GM12878 (cell line): ENCODE measurements around the gene KISS1R. TPM values are rescaled to one million over a fixed set of nuclear protein-coding genes. Genes with fewer than 3 reads are reported as not detected.

Experiments used
- ATAC-seq: fragments of 200-7000 bp; cut with Tn5 transposase; 3 replicates; pipeline ENCODE4 v1.9.1; 2020; ENCODE audit warnings: mild to moderate bottlenecking, moderate library complexity
- BruUV-seq: library from RNA; stranded (reverse); fragments of 400-500 nt; replicated peaks from 2 replicates; lab custom pipeline; 2021; lab: Mats Ljungman, UMichigan
- CTCF ChIA-PET: fragments of 300-600 bp; sonication (Branson Sonifier 250); formaldehyde crosslinking; extraction: SDS; loops from one replicate; lab custom pipeline; 2021; ENCODE audit warnings: inconsistent platforms; lab: Yijun Ruan, JAX
- POLR2A ChIA-PET: fragments of 350-600 bp; formaldehyde crosslinking; extraction: SDS; loops from one replicate; lab custom pipeline; 2021; ENCODE audit warnings: inconsistent platforms; lab: Charles Lee
- RAD21 ChIA-PET: fragments of 300-600 bp; sonication (Branson Sonifier 250); formaldehyde crosslinking; loops from one replicate; lab custom pipeline; 2023; ENCODE audit warnings: antibody characterized with exemption; ENCODE audit not compliant: unreplicated experiment; lab: Charles Lee
- SMC1A ChIA-PET: fragments of 300-600 bp; sonication (Branson Sonifier 250); formaldehyde crosslinking; loops from one replicate; lab custom pipeline; 2023; ENCODE audit not compliant: unreplicated experiment, uncharacterized antibody; lab: Charles Lee
- DNase-seq: peaks from one replicate; pipeline ENCODE4 v3.0.0-alpha.2; 2011; ENCODE audit warnings: low read depth, low spot score
- FAIRE-seq: peaks from 3 replicates; lab custom pipeline; 2011; peaks lifted over from hg19 to GRCh38; lab: Jason Lieb, UNC
- H2AFZ ChIP-seq: 2 replicates; pipeline ENCODE4 v1.6.0; 2011; ENCODE audit warnings: low read depth, low read length, control low read depth; ENCODE audit not compliant: control insufficient read depth
- H3K27ac ChIP-seq: 2 replicates; pipeline ENCODE4 v1.5.1; 2011; ENCODE audit warnings: control low read depth; ENCODE audit not compliant: control insufficient read depth, insufficient read depth
- H3K27me3 ChIP-seq, 2 experiments: replicated peaks in 1 of 2; 2 replicates each; pipeline versions ENCODE4 v1.6.0 to v1.6.1; 2011; ENCODE audit warnings: low read length in 1 of 2; ENCODE audit not compliant: control insufficient read depth in 2 of 2, insufficient read depth in 2 of 2
- H3K36me3 ChIP-seq, 2 experiments: 2 replicates each; pipeline ENCODE4 v1.5.1; 2011; ENCODE audit warnings: low read length in 1 of 2; ENCODE audit not compliant: control insufficient read depth in 2 of 2, insufficient read depth in 2 of 2
- H3K4me1 ChIP-seq: 2 replicates; pipeline ENCODE4 v1.6.1; 2011; ENCODE audit warnings: mild to moderate bottlenecking, low read length, moderate library complexity, mixed read lengths; ENCODE audit not compliant: control insufficient read depth, insufficient read depth
- H3K4me2 ChIP-seq: 2 replicates; pipeline ENCODE4 v1.6.0; 2011; ENCODE audit warnings: control low read depth; ENCODE audit not compliant: control insufficient read depth, insufficient read depth
- H3K4me3 ChIP-seq: fragments of 200-600 bp; sonication (generic); 2 replicates; pipeline ENCODE4 v1.5.1; 2016
- H3K79me2 ChIP-seq: 2 replicates; pipeline ENCODE4 v1.6.0; 2011; ENCODE audit warnings: low read length; ENCODE audit not compliant: control insufficient read depth, insufficient read depth
- H3K9ac ChIP-seq: 2 replicates; pipeline ENCODE4 v1.8.0; 2011; ENCODE audit warnings: low read length, control low read depth, mixed read lengths; ENCODE audit not compliant: control insufficient read depth, insufficient read depth
- H3K9me3 ChIP-seq: replicated peaks from 3 replicates; pipeline ENCODE4 v1.5.1; 2011; ENCODE audit warnings: mild to moderate bottlenecking, low read length; ENCODE audit not compliant: control insufficient read depth, insufficient read depth
- H4K20me1 ChIP-seq: 2 replicates; pipeline ENCODE4 v1.6.0; 2011; ENCODE audit not compliant: control insufficient read depth, insufficient read depth
- BACH1 ChIP-seq: fragments of 450-650 bp; IDR thresholded peaks from 2 replicates; pipeline ENCODE4 v1.6.1; 2017; ENCODE audit warnings: mild to moderate bottlenecking, borderline replicate concordance
- JUND ChIP-seq: IDR thresholded peaks from 2 replicates; pipeline ENCODE4 v1.6.1; 2012; ENCODE audit warnings: low read depth, mild to moderate bottlenecking, low read length, improper control_type of control experiment, moderate library complexity
- KAT2A ChIP-seq: conservative IDR thresholded peaks from 2 replicates; pipeline ENCODE4 v1.6.1; 2011; ENCODE audit warnings: low read depth, low read length; ENCODE audit not compliant: control insufficient read depth
- MEF2A ChIP-seq: IDR thresholded peaks from 2 replicates; pipeline ENCODE4 v1.6.1; 2011; ENCODE audit warnings: low read depth, mild to moderate bottlenecking, low read length, moderate library complexity; ENCODE audit not compliant: insufficient read depth
- MEF2B ChIP-seq: fragments of 450-650 bp; IDR thresholded peaks from 2 replicates; pipeline ENCODE4 v1.6.1; 2018; ENCODE audit warnings: mild to moderate bottlenecking, moderate library complexity; ENCODE audit not compliant: partially characterized antibody, poor library complexity, severe bottlenecking
- PML ChIP-seq: IDR thresholded peaks from 2 replicates; pipeline ENCODE4 v1.6.1; 2012; ENCODE audit warnings: low read length, inconsistent platforms
- POLR2AphosphoS5 ChIP-seq: IDR thresholded peaks from 2 replicates; pipeline ENCODE4 v1.6.1; 2011; ENCODE audit warnings: mild to moderate bottlenecking, low read length, inconsistent platforms
- RELA ChIP-seq: fragments of 450-650 bp; IDR thresholded peaks from 2 replicates; pipeline ENCODE4 v1.8.0; 2014; ENCODE audit warnings: borderline replicate concordance; ENCODE audit not compliant: partially characterized antibody
- RUNX3 ChIP-seq: IDR thresholded peaks from 2 replicates; pipeline ENCODE4 v1.6.1; 2012; ENCODE audit warnings: low read length, inconsistent platforms
- TAF1 ChIP-seq: IDR thresholded peaks from 2 replicates; pipeline ENCODE4 v1.6.1; 2011; ENCODE audit warnings: mild to moderate bottlenecking, low read depth, low read length, borderline replicate concordance
- ZNF622 ChIP-seq: fragments of 450-650 bp; IDR thresholded peaks from 2 replicates; pipeline ENCODE4 v1.6.1; 2017; ENCODE audit warnings: mild to moderate bottlenecking, inconsistent platforms
- WGBS: methylation state at CpG from one replicate; pipeline ENCODE4 v1.1.6; 2016; ENCODE audit warnings: low lambda C conversion rate; ENCODE audit not compliant: insufficient replicate concordance, insufficient coverage; ENCODE audit errors: missing lambda C conversion rate; 5-methylcytosine and 5-hydroxymethylcytosine counted together
- in situ Hi-C: fragments of 300-500 bp; cut with MboI; formaldehyde crosslinking; loops from 9 replicates; pipeline ENCODE4 v1.14.3; 2018; ENCODE audit warnings: mixed read lengths
- intact Hi-C: fragments of 100-400 bp; cut with micrococcal nuclease; formaldehyde crosslinking; loops from one replicate; pipeline ENCODE4 v1.14.2; 2022; ENCODE audit not compliant: unreplicated experiment
- polyA plus RNA-seq, 11 experiments: library from polyadenylated mRNA; depleted of rRNA in 4 of 11; unstranded in 6 of 11; stranded (reverse) in 5 of 11; fragments of >200 nt; fragmentation: Nextera tagmentation in 4 of 11; fragmentation: Illumina TruSeq in 1 of 11; extraction: Ambion mirVana in 4 of 11; extraction: Trizol in 1 of 11; gene quantifications; 1 replicate in 1 of 11; 2 replicates in 10 of 11; pipeline versions ENCODE4 v1.2.1 to v1.2.3, GENCODE V29; 2011 to 2016; ENCODE audit warnings: inconsistent platforms in 2 of 11, missing spikeins in 2 of 11, low read depth in 1 of 11
- total RNA-seq, 4 experiments: library from RNA; depleted of rRNA in 3 of 4; stranded (reverse); fragments of >200 nt in 3 of 4; fragmentation: Illumina TruSeq in 1 of 4; extraction: Trizol in 1 of 4; gene quantifications; 2 replicates each; pipeline versions ENCODE4 v1.2.1 to v1.2.3, GENCODE V29; 2013 to 2021
- TF ChIP-seq, protein P1 (sequence below): IDR thresholded peaks from 2 replicates; pipeline ENCODE4 v1.6.1; 2011; ENCODE audit warnings: low read depth, mild to moderate bottlenecking, low read length, moderate library complexity, borderline replicate concordance; ENCODE audit errors: extremely low read depth
- TF ChIP-seq, protein P2 (sequence below): fragments of 450-650 bp; IDR thresholded peaks from 2 replicates; pipeline ENCODE4 v1.6.1; 2017; ENCODE audit warnings: low read depth, mild to moderate bottlenecking, moderate library complexity
- TF ChIP-seq, protein P3 (sequence below): fragments of 150-350 bp; IDR thresholded peaks from 2 replicates; pipeline ENCODE4 v1.6.1; 2016; ENCODE audit warnings: low read depth, low read length
- TF ChIP-seq, protein P4 (sequence below): fragments of 450-650 bp; IDR thresholded peaks from 2 replicates; pipeline ENCODE4 v1.6.1; 2016; ENCODE audit warnings: mild to moderate bottlenecking

Gene KISS1R
- total and polyA plus RNA-seq, 10 of the 15 experiments (the other 5 are each of a cell fraction or from before 2014, with no cell fraction given): 0.13 to 2.7 (median 1.4) TPM; not detected in 3

DNA sequence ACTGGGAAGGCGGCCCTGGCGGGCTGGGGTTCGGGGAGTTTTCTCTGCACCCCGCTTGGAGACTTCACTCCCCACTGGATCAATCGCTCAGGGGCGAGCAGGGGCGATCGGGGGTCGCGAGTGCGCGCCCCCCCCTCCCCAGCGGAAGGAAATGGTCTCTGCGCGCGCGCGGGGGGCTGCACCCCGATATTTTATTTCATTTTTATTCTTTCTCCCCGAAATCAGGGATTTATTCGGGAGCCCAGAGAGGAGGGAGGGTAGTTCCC is 9.1 kb downstream of the KISS1R start (continued):
- TF ChIP-seq, protein P1, sequence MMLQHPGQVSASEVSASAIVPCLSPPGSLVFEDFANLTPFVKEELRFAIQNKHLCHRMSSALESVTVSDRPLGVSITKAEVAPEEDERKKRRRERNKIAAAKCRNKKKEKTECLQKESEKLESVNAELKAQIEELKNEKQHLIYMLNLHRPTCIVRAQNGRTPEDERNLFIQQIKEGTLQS: no peak
- TF ChIP-seq, protein P2, sequence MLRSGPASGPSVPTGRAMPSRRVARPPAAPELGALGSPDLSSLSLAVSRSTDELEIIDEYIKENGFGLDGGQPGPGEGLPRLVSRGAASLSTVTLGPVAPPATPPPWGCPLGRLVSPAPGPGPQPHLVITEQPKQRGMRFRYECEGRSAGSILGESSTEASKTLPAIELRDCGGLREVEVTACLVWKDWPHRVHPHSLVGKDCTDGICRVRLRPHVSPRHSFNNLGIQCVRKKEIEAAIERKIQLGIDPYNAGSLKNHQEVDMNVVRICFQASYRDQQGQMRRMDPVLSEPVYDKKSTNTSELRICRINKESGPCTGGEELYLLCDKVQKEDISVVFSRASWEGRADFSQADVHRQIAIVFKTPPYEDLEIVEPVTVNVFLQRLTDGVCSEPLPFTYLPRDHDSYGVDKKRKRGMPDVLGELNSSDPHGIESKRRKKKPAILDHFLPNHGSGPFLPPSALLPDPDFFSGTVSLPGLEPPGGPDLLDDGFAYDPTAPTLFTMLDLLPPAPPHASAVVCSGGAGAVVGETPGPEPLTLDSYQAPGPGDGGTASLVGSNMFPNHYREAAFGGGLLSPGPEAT: no peak

DNA sequence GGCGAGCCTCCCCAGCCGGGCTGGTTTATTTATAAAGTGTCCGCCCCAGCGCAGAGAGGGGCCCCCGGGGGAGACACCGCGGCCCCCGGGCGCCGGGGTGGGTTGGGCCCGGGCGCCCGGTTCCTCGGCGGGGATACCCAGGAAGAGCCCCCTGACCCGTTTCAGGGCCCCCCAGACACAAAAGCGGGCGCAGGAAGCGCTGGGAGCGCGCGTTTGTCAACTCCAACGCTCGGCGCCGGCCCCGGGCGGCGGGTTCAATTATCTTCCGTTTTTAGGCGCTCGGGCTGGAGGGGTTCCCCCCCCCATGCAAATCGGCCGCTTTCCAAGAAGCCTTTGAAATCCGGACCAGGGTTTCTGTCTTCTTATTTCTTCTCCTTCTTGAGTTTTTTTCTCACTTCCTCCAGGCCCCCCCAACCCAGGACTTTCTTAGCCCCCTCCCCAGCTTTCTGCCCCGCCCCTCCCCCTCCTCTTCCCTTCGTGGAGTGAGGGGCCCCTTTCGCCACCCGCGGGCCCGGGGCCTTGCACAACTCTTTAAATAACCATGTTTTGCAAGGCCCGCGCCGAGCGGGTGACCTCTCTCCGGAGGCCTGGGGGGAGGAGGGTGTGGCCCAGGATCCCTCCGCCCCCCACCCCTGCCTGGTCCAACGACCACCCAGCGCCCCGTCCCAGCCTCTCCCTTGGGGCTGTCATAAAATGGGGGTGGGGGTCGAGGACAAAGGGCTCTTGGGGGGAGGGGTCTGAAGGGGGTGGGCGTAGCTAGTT is 9.6 kb downstream of the KISS1R start:
- ATAC-seq (no peak), DNase-seq (no peak), FAIRE-seq (no peak)
- WGBS: 1% methylated on average over 25 of the region's 52 CpGs
- POLR2A ChIA-PET: interaction anchor here (0.8 kb wide), 1 partner anchor 10 kb away, joined by 3 read pairs; no protein-coding TSS in a partner anchor
- intact Hi-C loops (loop anchor here (10.0 kb wide), 1 partner anchor 318 kb away; the partner anchor contains the start of genes ATP5F1D and MIDN), in situ Hi-C loops (no loop called here)
- RAD21 ChIA-PET: interaction anchor here (1.0 kb wide), 1 partner anchor 57 kb away, joined by 3 read pairs; no protein-coding TSS in a partner anchor
- peaks cover 11% of the 10 kb centered on the region for H3K4me1 ChIP-seq
- peak overlapping the region; percentile 96 for H3K27ac ChIP-seq
- H2AFZ ChIP-seq: no peak overlapping the region
- no peak overlapping the region for H3K4me2 ChIP-seq
- no peaks in the 10 kb centered on the region for H3K27me3 ChIP-seq
- peak overlapping the region; percentile 99 for H3K4me3 ChIP-seq
- peaks cover 3 to 6% of the 10 kb centered on the region in 2 experiments; a peak in 3 of 4 replicates for H3K36me3 ChIP-seq
- no peaks in the 10 kb centered on the region for H4K20me1 ChIP-seq
- SMC1A ChIA-PET: no interaction called here
- H3K9me3 ChIP-seq: no peaks in the 10 kb centered on the region
- peak overlapping the region; percentile 97 for H3K9ac ChIP-seq
- H3K79me2 ChIP-seq: peaks cover 49% of the 10 kb centered on the region
- CTCF ChIA-PET: interaction anchor here (0.6 kb wide), 1 partner anchor 56 kb away, joined by 3 read pairs; no protein-coding TSS in a partner anchor
- no TSS peak for BruUV-seq
- TF ChIP-seq RELA (no peak), MEF2B (no peak), POLR2AphosphoS5 (no peak), ZNF622 (no peak), BACH1 (no peak; the same call in 1 of the 2 replicates), PML (no peak), JUND (no peak), KAT2A (no peak), TAF1 (0 out of 2 replicates have a peak, but pooled peaks have one; percentile 36), RUNX3 (no peak), MEF2A (no peak)
- TF ChIP-seq, protein P3, sequence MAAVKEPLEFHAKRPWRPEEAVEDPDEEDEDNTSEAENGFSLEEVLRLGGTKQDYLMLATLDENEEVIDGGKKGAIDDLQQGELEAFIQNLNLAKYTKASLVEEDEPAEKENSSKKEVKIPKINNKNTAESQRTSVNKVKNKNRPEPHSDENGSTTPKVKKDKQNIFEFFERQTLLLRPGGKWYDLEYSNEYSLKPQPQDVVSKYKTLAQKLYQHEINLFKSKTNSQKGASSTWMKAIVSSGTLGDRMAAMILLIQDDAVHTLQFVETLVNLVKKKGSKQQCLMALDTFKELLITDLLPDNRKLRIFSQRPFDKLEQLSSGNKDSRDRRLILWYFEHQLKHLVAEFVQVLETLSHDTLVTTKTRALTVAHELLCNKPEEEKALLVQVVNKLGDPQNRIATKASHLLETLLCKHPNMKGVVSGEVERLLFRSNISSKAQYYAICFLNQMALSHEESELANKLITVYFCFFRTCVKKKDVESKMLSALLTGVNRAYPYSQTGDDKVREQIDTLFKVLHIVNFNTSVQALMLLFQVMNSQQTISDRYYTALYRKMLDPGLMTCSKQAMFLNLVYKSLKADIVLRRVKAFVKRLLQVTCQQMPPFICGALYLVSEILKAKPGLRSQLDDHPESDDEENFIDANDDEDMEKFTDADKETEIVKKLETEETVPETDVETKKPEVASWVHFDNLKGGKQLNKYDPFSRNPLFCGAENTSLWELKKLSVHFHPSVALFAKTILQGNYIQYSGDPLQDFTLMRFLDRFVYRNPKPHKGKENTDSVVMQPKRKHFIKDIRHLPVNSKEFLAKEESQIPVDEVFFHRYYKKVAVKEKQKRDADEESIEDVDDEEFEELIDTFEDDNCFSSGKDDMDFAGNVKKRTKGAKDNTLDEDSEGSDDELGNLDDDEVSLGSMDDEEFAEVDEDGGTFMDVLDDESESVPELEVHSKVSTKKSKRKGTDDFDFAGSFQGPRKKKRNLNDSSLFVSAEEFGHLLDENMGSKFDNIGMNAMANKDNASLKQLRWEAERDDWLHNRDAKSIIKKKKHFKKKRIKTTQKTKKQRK: no peak
- TF ChIP-seq, protein P4, sequence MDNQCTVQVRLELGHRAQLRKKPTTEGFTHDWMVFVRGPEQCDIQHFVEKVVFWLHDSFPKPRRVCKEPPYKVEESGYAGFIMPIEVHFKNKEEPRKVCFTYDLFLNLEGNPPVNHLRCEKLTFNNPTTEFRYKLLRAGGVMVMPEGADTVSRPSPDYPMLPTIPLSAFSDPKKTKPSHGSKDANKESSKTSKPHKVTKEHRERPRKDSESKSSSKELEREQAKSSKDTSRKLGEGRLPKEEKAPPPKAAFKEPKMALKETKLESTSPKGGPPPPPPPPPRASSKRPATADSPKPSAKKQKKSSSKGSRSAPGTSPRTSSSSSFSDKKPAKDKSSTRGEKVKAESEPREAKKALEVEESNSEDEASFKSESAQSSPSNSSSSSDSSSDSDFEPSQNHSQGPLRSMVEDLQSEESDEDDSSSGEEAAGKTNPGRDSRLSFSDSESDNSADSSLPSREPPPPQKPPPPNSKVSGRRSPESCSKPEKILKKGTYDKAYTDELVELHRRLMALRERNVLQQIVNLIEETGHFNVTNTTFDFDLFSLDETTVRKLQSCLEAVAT: 0 out of 2 replicates have a peak, but pooled peaks have one; percentile 3
